ENCODE data around the gene TCF7L2.

DNA sequence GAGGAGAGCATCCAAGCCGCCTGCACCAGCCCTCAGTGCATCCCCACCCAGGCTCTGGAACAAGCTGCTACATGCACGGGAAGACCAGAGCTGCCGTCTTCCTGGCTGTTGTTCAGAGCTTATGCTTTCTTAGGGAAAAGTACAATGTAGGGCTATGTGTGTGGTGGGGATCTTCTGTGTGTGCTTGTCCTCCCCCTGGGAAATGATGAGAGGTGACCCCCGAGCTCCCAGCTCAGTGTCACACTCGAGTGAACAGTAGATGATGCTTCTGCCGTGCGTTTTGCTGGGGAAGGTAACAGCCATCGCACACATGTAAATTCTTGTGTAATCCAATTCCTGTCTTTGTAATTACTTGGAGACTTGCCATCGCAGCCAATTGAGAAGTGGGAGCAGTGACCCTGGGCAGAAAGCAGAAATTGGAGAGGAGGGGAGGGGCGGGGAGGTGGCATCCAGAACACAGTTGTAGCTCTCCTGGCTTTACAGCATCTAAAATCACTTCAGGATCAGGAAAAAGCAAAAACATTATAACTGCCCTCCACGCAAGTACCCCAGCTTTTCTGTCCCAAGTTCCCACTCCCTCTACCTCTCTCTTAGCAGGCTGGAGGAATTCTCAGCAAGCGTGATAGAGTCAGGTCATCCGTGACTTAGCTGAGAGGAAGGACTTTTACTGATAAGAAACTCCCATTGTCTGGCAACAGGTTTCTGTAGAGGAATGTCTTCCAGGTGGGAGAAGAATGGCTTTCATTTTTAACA is 149.6 kb downstream of the TCF7L2 start:
- TF ChIP-seq CTCF (conservative IDR thresholded peaks at IDR 0.05), result no peak
- TF ChIP-seq EZH2 (IDR thresholded peaks at IDR 0.05; ENCODE audit: low read depth), result no peak
